ENCODE results near the gene ZNF555.

ZNF555 gene

GRCh38 chr19:2827022-2827421 lies 14.3 kb upstream of the ZNF555 start:
- DNase-seq: no peak

DNA sequence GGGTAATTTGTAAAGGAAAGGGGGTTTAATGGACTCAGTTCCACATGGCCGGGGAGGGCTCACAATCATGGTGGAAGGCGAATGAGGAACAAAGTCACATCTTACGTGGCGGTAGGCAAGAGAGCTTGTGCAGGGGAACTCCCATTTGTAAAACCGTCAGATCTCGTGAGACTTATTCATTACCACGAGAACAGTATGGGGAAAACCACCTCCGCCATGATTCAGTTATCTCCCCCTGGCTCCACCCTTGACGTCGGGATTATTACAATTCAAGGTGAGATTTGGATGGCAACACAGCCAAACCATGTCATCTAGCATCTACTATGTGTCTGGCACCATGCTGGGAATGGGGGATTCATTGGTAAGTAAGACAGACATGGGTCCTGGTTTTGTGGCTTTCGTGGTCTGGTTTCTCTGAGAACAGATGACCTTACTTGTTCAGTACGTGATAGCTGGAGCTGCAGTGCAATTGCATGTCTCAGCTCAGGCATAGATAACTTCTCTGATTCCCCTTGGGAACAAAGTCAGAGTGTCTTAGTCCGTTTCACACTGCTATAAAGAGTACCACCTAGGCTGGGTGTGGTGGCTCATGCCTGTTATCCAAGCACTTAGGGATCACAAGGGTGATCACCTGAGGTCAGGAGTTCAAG lies 13.3 kb upstream of the ZNF555 start:
- no peak for DNase-seq

GRCh38 chr19:2834294-2834871 lies 6.9 kb upstream of the ZNF555 start:
- DNase-seq: no peak

DNA sequence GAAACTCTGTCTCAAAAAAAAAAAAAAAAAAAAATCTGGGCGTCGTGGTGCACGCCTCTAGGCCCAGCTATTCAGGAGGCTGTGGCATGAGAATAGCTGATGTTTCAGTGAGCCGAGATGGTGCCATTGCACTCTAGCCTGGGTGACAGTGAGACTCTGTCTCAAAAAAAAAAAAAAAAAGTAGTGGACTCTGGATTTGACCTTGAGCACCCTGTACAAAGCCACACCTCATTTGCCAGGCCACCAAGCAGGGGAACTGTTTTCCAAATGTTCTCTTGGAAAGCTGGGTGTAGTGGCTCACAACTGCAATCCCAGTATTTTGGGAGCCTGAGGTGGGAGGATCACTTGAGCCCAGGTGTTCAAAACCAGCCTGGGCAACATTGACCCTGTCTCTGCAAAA lies 3.8 kb upstream of the ZNF555 start:
- no peak for DNase-seq

- no peak for DNase-seq
Observed at GRCh38 chr19:2841855-2842574, 740 bp downstream of the ZNF555 start.

DNA sequence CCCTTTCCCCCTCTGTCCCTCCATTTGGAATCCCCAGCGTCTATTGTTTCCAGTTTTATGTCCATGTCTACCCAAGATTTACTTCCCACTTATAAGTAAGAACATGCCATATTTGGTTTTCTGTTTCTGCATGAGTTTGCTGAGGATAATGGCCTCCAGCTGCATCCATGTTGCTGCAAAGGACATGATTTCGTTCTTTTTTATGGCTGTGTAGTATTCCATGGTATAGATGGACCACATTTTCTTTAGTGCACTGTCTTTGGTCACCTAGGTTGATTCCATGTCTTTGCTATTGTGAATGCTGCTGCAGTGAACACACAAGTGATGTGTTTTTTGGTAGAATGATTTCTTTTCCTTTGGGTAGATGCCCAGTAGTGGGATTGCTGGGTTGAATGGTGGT lies 3.8 kb downstream of the ZNF555 start:
- DNase-seq: no peak

- DNase-seq: no peak
Observed at GRCh38 chr19:2846180-2846894, 5.1 kb downstream of the ZNF555 start.

- DNase-seq: no peak
Observed at GRCh38 chr19:2847507-2847906, 6.2 kb downstream of the ZNF555 start.

DNA sequence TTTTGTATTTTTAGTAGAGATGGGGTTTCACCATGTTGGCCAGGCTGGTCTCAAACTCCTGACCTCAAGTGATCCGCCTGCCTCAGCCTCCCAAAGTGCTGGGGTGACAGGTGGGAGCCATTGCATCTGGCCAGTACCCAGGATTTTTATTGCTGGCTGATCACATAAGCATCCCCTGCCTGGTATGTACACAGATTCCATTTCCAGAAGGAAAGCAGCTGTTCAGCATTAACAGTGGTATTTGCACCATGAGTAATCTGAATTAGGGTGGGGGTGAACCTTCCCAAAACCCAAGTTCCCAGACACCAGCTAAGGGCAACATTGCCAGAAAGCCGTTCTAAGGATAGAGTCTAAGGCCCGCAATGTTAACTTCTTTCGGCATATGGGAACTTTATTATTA lies 7.3 kb downstream of the ZNF555 start:
- DNase-seq: no peak

- no peak for DNase-seq
Observed at GRCh38 chr19:2850256-2850925, 9.1 kb downstream of the ZNF555 start.

DNA sequence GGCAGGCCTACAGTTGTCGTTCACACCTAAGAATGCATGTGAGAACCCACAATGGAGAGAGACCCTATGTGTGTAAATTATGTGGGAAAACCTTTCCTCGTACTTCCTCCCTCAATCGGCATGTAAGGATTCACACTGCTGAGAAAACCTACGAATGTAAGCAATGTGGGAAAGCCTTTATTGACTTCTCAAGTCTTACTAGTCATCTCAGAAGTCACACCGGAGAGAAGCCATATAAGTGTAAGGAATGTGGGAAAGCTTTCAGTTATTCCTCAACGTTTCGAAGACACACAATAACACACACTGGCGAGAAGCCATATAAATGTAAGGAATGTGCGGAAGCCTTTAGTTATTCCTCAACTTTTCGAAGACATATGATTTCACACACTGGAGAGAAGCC lies 11.3 kb downstream of the ZNF555 start:
- no peak for DNase-seq

DNA sequence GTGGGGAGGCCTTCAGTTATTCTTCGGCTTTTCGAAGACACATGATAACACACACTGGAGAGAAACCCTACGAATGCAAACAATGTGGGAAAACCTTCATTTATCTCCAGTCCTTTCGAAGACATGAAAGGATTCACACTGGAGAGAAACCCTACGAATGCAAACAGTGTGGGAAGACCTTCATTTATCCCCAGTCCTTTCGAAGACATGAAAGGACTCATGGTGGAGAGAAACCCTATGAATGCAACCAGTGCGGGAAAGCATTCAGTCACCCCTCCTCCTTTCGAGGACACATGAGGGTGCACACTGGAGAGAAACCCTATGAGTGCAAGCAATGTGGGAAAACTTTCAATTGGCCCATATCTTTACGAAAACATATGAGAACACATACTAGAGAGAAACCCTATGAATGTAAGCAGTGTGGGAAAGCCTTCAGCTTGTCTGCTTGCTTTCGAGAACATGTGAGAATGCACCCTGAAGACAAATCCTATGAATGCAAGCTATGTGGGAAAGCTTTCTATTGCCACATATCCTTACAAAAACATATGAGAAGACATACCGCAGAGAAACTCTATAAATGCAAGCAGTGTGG lies 11.8 kb downstream of the ZNF555 start:
- DNase-seq: no peak

GRCh38 chr19:2854849-2855248 lies 13.6 kb downstream of the ZNF555 start:
- no peak for DNase-seq

GRCh38 chr19:2856457-2857050 lies 15.3 kb downstream of the ZNF555 start:
- DNase-seq: no peak

GRCh38 chr19:2858864-2859263 lies 17.6 kb downstream of the ZNF555 start:
- no peak for DNase-seq

DNA sequence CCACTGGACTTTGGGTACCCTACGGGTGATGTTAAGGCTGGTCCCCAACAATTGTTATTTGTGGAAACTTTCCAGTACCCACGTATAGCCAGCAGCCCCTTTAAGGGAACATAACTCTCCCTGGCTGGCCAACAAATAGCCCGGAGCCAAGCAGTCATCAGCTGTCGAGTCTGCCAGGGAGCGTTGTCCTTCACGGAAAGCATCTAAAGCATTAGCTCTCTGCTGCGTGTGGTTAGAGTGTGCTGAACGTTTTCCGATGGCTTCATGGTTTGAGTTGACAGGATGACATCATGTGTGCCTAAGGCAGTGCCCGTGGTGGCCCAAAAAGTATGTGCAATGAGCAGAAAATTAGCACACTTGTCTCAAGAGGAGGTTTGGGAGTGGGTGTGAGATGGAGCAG lies 22.5 kb downstream of the ZNF555 start:
- DNase-seq: no peak

- no peak for DNase-seq
Observed at GRCh38 chr19:2865334-2866100, 24.2 kb downstream of the ZNF555 start.

GRCh38 chr19:2866495-2867024 lies 25.3 kb downstream of the ZNF555 start:
- no peak for DNase-seq

- peak; percentile 71 to 79 for DNase-seq
Observed at GRCh38 chr19:2867025-2867991, 26.0 kb downstream of the ZNF555 start, which contains the start of gene ZNF556. TSS of gene ZNF556 (plus strand) at chr19:2867335. CDS start at chr19:2867422, 87 bp downstream.

- no peak for DNase-seq
Observed at GRCh38 chr19:2869618-2870017, 28.3 kb downstream of the ZNF555 start.

Measured in NCI-H524 (cell line).